Ovary (tissue), 9 donors: ENCODE data around the gene VGLL4. TPM values are rescaled to one million over a fixed set of nuclear protein-coding genes. Genes with fewer than 3 reads are reported as not detected.
A peak's percentile ranks its signal among the peaks of the same experiment; 100 is the strongest.

ENCODE experiments used
- DNase-seq, 5 donors: peaks; one replicate each; pipeline ENCODE4 v3.0.0-alpha.2; 2019 to 2020
- H3K27ac ChIP-seq, 2 donors: fragments of 200-600 bp; one replicate each; pipeline versions ENCODE4 v1.5.1 to v1.8.0; 2019 to 2022
- H3K27me3 ChIP-seq: fragments of 200-600 bp; one replicate; pipeline ENCODE4 v1.8.0; 2022
- H3K36me3 ChIP-seq: fragments of 200-600 bp; sonication (generic); one replicate; pipeline ENCODE4 v1.5.1; 2019
- H3K4me1 ChIP-seq: one replicate; pipeline ENCODE4 v1.8.1; 2013; ENCODE audit warnings: mild to moderate bottlenecking, moderate library complexity; ENCODE audit not compliant: insufficient read depth
- H3K4me3 ChIP-seq: fragments of 200-600 bp; sonication (generic); one replicate; pipeline ENCODE4 v1.5.1; 2017
- H3K9me3 ChIP-seq, 2 donors: fragments of 200-600 bp in 1 of 2; sonication (generic) in 1 of 2; one replicate each; pipeline versions ENCODE4 v1.5.1 to v1.8.1; 2013 to 2019; ENCODE audit warnings: mild to moderate bottlenecking in 1 of 2, moderate library complexity in 1 of 2
- EP300 ChIP-seq: sonication (generic); formaldehyde crosslinking; IDR thresholded peaks from one replicate; pipeline ENCODE4 v1.6.1; 2017; ENCODE audit warnings: antibody characterized with exemption
- POLR2A ChIP-seq: fragments of 450-650 bp; IDR thresholded peaks from one replicate; pipeline ENCODE4 v1.6.1; 2017; ENCODE audit warnings: antibody characterized with exemption, mild to moderate bottlenecking, moderate library complexity
- WGBS, 3 donors: extraction: QIAGEN DNeasy Blood & Tissue Kit in 1 of 3; methylation state at CpG; one replicate each; pipeline versions ENCODE4 v1.1.5 to v1.1.7; 2013 to 2017; 5-methylcytosine and 5-hydroxymethylcytosine counted together
- intact Hi-C, 4 donors: fragments of 100-400 bp; cut with DNase I; formaldehyde crosslinking; loops; one replicate each; pipeline versions ENCODE4 v1.11.0 to v1.15.1; 2022 to 2023
- polyA plus RNA-seq, 2 donors: library from polyadenylated mRNA; stranded (reverse); fragments of 200-250 nt in 1 of 2; fragments of 350-450 nt in 1 of 2; fragmentation: Illumina TruSeq in 1 of 2; extraction: RNeasy Lipid Tissue Mini Kit (QIAGEN cat#74804) in 1 of 2; gene quantifications; one replicate each; pipeline ENCODE4 v1.2.3, GENCODE V29; 2013 to 2014
- total RNA-seq, 7 donors: library from RNA; depleted of rRNA in 2 of 7; stranded (reverse); fragments of >200 nt in 2 of 7; fragmentation: NEBNext Ultra II Directional in 3 of 7; extraction: Animal tissue kit (Norgen Biotek cat#: 25700) in 3 of 7; gene quantifications; one replicate each; pipeline versions ENCODE4 v1.1.0 to v1.2.4, GENCODE V29; 2016 to 2023
- TF ChIP-seq, protein P1 (sequence below), 3 donors: fragments of 450-650 bp in 2 of 3; fragments of 200-600 bp in 1 of 3; IDR thresholded peaks; one replicate each; pipeline versions ENCODE4 v1.5.1 to v1.8.0; 2016 to 2022; ENCODE audit warnings: antibody characterized with exemption in 3 of 3, mild to moderate bottlenecking in 1 of 3
- donor health status: DM: no; HTN: no; CAD: no; lungs with moderate emphysema.
- donor health status: DM: no; HTN: no; CAD: no.
- donor health status: Bipolar disorder and iron deficiency.
- donor health status: DM: yes; HTN: yes; CAD: no.
- donor health status: DM: no; HTN: no; CAD: no.
- donor health status: DM: yes; HTN: yes; CAD: no.

Gene VGLL4
- total and polyA plus RNA-seq, 9 donors: 73.2 to 120 (median 106) TPM

DNA sequence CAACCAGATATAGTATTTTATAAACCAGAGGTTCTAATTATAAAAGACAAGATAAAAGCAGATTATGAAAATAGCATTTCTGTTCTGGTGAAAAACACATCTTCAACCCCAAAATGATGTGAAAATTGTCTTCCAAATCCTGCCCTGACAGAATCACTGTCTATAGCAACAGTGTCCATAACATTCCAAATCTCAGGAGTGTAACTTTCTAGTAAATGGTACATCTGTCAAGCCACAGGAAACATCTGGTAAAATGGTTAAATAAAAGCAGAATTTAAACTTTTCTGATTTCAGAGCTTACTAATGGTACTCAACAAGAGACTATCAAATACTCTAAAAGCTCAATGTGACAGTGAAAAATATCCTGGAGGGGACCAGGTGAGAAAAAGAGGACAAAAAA, 60.5 kb downstream of the VGLL4 start:
- no peaks in the 10 kb centered on the region for H3K36me3 ChIP-seq
- H3K4me1 ChIP-seq: peaks cover 31% of the 10 kb centered on the region
- no peak for TF ChIP-seq POLR2A
- TF ChIP-seq, protein P1, sequence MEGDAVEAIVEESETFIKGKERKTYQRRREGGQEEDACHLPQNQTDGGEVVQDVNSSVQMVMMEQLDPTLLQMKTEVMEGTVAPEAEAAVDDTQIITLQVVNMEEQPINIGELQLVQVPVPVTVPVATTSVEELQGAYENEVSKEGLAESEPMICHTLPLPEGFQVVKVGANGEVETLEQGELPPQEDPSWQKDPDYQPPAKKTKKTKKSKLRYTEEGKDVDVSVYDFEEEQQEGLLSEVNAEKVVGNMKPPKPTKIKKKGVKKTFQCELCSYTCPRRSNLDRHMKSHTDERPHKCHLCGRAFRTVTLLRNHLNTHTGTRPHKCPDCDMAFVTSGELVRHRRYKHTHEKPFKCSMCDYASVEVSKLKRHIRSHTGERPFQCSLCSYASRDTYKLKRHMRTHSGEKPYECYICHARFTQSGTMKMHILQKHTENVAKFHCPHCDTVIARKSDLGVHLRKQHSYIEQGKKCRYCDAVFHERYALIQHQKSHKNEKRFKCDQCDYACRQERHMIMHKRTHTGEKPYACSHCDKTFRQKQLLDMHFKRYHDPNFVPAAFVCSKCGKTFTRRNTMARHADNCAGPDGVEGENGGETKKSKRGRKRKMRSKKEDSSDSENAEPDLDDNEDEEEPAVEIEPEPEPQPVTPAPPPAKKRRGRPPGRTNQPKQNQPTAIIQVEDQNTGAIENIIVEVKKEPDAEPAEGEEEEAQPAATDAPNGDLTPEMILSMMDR (IDR thresholded peaks at IDR 0.05): no peak
- no peak for TF ChIP-seq EP300
- H3K27me3 ChIP-seq: no peaks in the 10 kb centered on the region
- intact Hi-C loops: loop anchor here in 3 of 4 donors (1.0 to 10.0 kb wide), 3 partner anchors 59 to 250 kb away; partner anchors contain the start of gene VGLL4 (in 2 of the 3)
- no peak overlapping the region for H3K4me3 ChIP-seq
- peak overlapping the region in 1 of 2 donors; percentile 74 for H3K27ac ChIP-seq
- H3K9me3 ChIP-seq: no peaks in the 10 kb centered on the region
- no peak for DNase-seq

DNA sequence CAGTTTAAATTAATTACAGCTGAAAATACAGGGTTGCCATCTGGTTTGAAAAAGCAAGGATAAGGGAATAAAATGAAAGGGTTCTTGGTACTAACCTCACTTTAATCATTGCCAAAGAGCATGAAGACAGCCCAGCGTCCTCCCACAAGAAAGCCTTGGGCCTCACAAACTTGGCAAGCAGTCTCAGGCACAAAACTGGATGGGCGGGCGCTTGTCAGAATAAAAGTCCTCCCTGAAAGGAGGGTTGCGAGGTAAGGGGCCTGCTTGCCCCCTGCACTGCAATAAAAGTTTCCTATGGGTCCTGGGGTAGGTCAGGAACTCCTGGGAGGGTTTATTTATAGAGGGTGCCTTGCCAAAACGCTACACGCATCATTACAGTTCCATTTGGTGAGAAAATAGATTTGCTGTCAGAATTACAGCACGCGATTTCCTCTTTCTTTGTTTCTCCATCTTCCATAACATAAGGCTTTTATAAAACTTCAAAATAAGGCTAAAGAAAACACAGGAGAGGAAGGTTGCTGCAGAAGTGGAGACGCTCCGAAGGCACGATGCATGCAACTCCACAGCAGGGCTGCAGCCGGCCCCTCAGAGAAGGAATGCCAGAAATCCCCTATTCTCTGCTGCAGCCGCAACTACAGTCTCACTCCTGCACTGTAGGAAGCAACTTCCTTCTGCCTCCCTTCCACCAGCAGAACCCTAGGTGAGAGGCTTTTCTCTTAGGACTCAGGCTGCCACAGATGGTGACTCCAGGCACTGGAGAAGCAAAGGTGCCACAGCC, 61.3 kb downstream of the VGLL4 start:
- H3K9me3 ChIP-seq: no peaks in the 10 kb centered on the region
- intact Hi-C loops: loop anchor here in 2 of 4 donors (5.0 to 10.0 kb wide), 2 partner anchors 60 to 62 kb away; partner anchors contain the start of gene VGLL4 (in 2 of the 2)
- peak; percentile 80 to 86 (median 84) for DNase-seq
- peak overlapping the region; percentile 3 to 74 for H3K27ac ChIP-seq
- H3K36me3 ChIP-seq: no peaks in the 10 kb centered on the region
- H3K4me1 ChIP-seq: peaks cover 27% of the 10 kb centered on the region
- no peaks in the 10 kb centered on the region for H3K27me3 ChIP-seq
- 1 to 2% (median 2%) methylated on average over 13 of the region's 13 CpGs for WGBS, 3 donors
- TF ChIP-seq, protein P1 (IDR thresholded peaks at IDR 0.05): no peak
- no peak for TF ChIP-seq POLR2A
- TF ChIP-seq EP300: no peak
- H3K4me3 ChIP-seq: peak overlapping the region; percentile 38

DNA sequence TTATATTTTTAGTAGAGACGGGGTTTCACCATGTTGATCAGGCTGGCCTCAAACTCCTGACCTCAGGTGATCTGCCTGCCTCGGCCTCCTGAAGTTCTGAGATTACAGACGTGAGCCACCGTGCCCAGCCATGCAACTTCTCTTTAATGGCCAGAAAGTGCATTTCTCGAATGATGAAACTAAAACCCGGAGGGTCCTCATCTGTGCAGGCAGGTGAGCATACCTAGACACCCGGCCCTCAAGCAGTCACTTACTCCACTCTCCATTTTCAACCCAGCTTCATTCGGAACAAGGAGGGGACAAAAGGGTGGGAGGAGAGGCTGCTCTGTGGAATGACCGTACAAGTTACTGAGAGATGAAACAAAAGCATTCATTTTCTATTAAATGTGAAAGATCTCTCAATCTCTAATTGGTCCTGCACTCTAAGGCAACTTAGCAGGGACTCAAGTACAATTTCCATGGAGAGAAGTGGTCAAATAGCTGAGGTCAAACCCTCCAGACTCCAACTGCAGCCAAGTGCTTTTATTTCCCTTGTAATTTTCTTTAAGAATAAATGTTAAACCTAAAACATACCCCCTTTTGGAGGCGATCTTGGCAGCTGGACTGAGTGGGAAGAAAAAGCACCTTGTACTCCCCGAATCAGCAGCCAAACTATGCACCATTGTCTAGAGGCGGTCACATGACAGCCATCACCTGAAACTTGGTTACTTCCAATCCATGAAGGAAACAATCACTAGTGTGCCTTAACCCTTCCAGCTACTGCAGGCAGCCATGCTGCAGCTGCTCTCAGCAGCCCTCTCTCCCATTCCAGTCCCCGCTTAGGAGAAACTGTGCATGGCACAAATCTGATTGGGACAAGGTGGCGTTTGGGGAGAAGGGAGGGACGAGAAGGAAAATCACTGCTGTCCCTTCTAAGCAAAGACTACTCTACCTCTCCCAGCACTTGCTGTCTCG, 62.2 kb downstream of the VGLL4 start:
- TF ChIP-seq, protein P1 (IDR thresholded peaks at IDR 0.05): no peak
- TF ChIP-seq EP300 (no peak), POLR2A (no peak)
- WGBS, 3 donors: 14 to 25% (median 16%) methylated on average over 16 of the region's 16 CpGs
- Histone ChIP-seq H3K4me1 (peaks cover 26% of the 10 kb centered on the region), H3K4me3 (peak overlapping the region; percentile 38), H3K27ac (peak overlapping the region; percentile 3 to 74), H3K9me3 (no peaks in the 10 kb centered on the region), H3K27me3 (no peaks in the 10 kb centered on the region), H3K36me3 (no peaks in the 10 kb centered on the region)
- DNase-seq: peak in 1 of 5 donors; percentile 21
- intact Hi-C loops: loop anchor here in 2 of 4 donors (5.0 to 10.0 kb wide), 2 partner anchors 61 to 63 kb away; partner anchors contain the start of gene VGLL4 (in 2 of the 2)

DNA sequence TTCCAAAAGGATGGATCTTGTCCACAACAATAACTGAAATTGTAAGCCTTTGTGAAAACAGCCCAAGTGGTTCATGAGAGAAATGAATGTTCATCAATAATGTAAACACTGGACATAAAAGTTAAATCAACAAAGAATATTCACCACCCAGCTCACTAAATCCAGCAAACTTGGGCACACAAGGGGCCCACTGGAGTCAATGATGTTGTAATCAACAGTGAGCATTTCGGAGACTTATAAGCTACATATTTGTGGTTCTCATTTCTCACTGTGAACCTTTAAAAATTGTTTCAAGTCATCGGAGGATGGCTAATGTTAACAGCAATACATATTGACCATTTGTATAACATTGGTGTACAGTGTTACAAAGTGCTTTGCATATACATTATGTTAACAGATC, 63.1 kb downstream of the VGLL4 start:
- no peak for DNase-seq
- peaks cover 31% of the 10 kb centered on the region for H3K4me1 ChIP-seq
- intact Hi-C loops: loop anchor here in 2 of 4 donors (5.0 to 10.0 kb wide), 2 partner anchors 62 to 64 kb away; partner anchors contain the start of gene VGLL4 (in 2 of the 2)
- H3K9me3 ChIP-seq: no peaks in the 10 kb centered on the region
- H3K4me3 ChIP-seq: no peak overlapping the region
- H3K27me3 ChIP-seq: no peaks in the 10 kb centered on the region
- H3K27ac ChIP-seq: peak overlapping the region in 1 of 2 donors; percentile 74
- 73 to 86% (median 78%) methylated on average over 2 of the region's 2 CpGs for WGBS, 3 donors
- no peaks in the 10 kb centered on the region for H3K36me3 ChIP-seq
- TF ChIP-seq EP300 (no peak), POLR2A (no peak)
- TF ChIP-seq, protein P1 (IDR thresholded peaks at IDR 0.05): no peak
